Measurements from ENCODE around the gene ZCWPW1.

ZCWPW1 gene, protein sequence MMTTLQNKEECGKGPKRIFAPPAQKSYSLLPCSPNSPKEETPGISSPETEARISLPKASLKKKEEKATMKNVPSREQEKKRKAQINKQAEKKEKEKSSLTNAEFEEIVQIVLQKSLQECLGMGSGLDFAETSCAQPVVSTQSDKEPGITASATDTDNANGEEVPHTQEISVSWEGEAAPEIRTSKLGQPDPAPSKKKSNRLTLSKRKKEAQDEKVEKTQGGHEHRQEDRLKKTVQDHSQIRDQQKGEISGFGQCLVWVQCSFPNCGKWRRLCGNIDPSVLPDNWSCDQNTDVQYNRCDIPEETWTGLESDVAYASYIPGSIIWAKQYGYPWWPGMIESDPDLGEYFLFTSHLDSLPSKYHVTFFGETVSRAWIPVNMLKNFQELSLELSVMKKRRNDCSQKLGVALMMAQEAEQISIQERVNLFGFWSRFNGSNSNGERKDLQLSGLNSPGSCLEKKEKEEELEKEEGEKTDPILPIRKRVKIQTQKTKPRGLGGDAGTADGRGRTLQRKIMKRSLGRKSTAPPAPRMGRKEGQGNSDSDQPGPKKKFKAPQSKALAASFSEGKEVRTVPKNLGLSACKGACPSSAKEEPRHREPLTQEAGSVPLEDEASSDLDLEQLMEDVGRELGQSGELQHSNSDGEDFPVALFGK

GRCh38 chr7:100428199-100428966 is at the start of gene ZCWPW1:
Gene ZCWPW1 (minus strand): TSS chr7:100428703. CDS start chr7:100420649, 8,054 bp downstream.
- peak; percentile 96 for DNase-seq

GRCh38 chr7:100477871-100478267 is 49.4 kb upstream of the ZCWPW1 start:
- DNase-seq: no peak

DNA sequence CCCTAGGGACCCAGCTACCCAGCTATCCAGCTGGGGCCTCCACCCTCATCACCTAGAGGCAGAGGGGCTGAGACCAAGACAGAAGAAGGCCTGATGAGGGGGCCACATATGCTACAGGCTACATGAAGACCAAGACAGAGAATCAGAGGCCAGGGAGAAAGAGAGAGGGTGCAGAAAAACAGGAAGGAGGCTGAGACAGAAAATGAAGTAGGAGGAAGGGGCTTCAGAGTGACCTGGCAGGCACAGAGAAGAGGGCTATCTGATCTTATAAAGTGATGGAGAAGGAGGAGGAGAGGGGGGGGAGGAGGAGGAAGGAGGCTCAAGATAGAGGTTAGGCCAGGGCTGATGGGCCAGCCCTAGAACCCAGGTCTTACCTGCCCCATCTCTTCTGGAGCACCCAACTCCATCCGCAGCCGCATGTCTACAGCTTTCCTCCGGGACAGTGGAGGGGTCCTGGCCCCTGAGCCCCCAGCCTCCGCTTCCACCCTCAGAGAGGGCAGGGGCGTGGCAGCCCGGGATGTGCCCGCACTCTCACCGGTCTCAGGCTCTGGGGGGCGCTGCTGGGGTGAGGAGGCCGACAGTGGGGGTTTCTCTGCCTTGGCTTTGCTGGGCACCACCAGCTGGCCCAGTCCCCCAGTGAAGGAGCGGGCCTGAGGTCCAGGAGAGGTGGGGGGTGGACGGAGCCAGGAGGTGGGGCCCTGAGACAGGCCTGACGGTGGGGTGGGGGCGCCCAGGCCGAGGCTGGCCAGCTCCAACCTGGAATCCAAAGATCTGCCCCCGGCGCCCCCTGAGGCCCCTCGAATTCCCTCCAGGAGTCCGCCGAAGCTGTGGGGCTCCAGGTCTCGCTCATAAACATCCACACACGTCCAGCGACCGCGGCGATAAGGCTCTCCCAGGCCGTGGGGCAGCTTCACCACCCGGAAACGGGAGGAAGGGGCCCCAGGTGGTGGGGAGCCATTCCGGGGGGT is 48.7 kb upstream of the ZCWPW1 start:
- peak; percentile 36 for DNase-seq

DNA sequence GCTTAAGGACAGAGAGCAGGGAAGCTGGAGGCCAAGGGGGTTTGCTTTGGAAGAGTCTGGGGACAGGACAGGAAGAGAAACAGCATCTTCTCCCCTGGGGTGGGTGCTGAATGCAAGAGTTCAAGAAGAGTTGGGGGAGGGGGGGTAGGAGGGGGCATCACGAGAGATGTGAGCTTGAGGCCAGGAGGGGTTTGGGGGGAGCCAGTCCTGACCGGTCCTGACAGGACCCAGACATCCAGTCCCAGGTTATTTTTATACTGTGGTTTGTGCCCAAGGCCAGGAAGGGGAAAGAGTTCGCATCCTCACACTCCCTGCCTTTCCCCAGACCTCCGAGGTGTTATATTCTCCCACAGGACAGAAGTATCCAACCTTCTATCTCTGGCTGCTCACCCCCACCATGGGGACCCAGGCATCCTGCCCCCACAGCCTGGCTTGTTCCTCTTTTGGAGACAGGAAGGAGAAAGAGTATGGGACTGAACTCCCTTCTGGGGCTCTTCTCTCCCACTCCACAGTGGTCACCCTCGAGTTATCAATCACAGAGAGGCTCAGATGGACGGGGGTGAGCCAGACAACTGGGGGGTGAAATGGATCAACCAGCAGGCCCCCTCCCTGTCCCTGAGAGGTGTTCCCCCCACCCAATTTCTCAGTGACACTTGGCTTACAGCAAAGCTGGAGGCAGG is 47.7 kb upstream of the ZCWPW1 start:
- no peak for DNase-seq

GRCh38 chr7:100475549-100475948 is 47.0 kb upstream of the ZCWPW1 start:
- peak; percentile 21 for DNase-seq

GRCh38 chr7:100472854-100473499 is 44.5 kb upstream of the ZCWPW1 start:
- DNase-seq: peak; percentile 18

- no peak for DNase-seq
Measured at GRCh38 chr7:100472121-100472851, 43.8 kb upstream of the ZCWPW1 start.

DNA sequence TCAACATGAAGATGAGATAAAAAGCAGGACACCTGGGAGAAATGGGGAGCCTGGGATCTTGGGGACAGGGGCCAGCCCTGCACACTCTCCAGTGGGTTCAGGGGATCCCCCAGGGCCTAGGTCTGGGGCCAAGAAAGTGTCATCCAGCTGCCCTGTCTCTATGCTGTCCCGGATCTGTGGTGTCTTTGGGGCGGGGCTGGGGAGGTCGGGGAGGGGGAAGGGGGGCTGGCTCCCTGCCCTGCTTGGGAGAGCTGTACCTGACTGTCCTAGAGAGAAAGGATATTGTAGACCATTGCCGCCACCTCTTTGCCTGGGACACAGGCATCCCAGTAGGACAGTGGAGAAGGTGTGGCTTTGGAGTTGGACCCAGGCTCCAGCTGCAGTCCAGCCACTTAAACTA is 42.5 kb upstream of the ZCWPW1 start:
- no peak for DNase-seq

DNA sequence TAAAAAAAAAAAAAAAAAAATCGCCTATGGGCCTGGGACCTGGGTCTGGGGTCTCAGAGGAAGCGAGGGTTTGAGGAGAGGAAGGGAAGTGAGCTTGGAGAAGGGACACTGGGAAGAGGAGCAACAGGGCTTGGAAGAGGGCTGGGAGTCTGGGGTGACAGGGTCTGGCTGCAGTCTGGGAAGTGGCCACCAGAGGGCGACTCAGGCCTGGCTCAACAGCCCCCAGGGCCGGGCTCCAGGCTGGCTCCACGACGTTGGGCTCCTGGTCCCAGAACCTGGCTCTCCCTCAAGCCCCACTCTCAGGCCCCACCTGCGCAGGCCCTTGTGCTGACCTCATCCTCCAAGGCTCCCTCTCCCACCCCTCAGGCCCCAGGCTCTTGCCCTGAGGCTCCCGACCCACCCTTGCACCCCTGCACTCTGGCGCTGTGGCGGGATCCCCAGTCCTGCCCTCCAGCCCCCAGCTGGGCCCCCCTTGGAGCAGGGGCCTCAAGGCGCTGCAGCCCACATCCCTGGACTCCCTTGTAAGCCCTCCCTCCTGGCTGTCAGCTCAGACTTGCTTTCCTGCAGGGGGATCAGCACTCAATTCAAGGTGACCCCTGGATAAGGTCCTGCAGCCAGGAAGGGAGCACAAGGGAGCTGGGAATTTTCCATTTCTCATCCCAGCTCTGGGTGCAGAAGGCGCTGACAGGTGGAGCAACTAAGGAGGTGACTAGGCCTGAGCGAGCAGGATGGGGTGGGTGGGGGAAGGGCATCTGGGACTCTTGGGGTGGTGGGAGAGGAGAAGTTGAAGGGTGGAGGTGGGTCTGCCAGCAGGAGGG is 40.9 kb upstream of the ZCWPW1 start:
- DNase-seq: peak; percentile 88

DNA sequence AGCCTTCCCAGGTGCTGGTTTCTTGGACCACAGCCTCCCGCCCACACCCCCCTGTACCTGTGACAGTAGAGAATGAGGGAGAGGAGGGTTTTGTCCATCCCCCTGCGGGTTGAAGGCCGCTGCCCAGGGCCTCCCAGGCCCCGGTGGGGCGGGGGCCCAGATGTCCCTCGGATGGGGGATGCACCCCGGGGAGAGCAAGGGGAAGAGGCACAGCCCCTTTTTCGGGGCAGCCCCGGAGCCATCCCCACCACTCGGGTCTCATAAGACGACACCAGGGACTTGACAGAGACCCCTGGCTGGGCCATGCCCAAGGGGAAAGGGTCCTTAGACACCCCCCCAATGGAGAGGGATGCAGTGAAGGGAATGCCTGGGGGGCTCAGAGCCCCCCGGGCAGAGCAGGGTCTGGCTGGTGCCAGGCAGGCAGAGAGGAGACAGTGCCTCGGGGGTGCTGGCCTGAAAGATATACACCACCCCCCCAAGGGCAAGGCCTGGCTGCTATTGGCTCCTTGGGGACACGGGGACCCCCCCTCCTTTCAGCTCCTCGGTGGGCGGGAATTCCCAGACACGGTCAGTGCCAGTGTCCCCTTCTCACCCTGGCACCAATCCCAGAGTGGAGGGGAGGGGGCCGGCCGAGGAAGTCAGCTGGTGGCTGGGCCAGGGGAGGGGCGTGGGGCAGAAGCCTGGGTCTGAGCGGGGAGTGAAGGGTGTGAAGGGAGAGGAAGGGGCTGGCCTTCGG is 39.3 kb upstream of the ZCWPW1 start:
- no peak for DNase-seq

GRCh38 chr7:100466653-100467605 is 38.4 kb upstream of the ZCWPW1 start:
- no peak for DNase-seq

GRCh38 chr7:100465702-100466311 is 37.3 kb upstream of the ZCWPW1 start:
- no peak for DNase-seq

- no peak for DNase-seq
Measured at GRCh38 chr7:100465299-100465698, 36.8 kb upstream of the ZCWPW1 start.

- DNase-seq: no peak
Measured at GRCh38 chr7:100464791-100465190, 36.3 kb upstream of the ZCWPW1 start.

DNA sequence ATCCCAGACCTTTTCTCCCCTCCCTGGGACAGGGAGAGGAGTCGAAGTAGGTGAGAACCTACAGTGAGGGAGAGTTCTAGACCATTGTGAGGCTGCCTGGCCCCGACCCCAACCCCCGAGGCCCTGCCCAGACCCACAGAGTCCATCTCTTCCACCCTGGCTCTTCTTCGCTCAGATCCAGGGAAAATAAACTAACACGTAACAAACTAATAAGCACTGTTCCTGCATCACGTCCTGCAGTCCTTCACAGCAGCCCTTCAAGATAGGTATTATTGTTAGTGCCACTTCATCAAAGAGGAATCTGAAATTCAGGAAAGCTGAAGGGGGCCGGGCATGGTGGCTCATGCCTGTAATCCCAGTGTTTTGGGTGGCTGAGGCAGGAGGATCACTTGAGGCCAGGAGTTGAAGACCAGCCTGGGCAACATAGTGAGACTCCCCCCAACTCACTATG is 35.7 kb upstream of the ZCWPW1 start, which contains the start of gene SPACDR:
TSS of gene SPACDR (minus strand) at position 51 of the 451 bp plus-strand sequence. CDS start 235 bp downstream, outside the sequence.
- DNase-seq: no peak

GRCh38 chr7:100457033-100457432 is 28.5 kb upstream of the ZCWPW1 start:
- DNase-seq: no peak

DNA sequence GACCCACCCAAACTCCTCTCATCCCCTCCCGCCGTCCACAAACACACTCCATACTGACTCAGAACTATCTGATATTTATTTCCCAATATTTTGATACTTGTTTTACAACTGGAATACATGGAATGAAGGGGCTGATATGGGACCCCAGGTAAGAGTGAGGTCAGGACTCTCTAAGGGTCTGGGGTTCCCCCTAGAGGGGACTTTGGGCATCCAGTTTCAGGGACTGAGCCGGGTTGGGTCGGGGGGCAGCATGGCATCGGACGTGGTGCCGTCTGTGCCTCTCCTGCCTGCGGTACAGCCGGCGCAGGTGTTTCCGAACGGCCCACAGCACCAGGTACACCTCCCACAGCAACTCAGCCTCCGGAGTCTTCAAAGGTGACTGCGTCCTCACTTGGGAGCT is 28.1 kb upstream of the ZCWPW1 start:
- DNase-seq: no peak
